Stimulated activated naive CD4-positive, alpha-beta T cell treated with Interleukin-2 at 50 U/mL for 16 hours (primary cell): ENCODE results near the gene GDAP2.
"Not testable (repeated sequence)": the region's sequence is repeated elsewhere in the genome, so short reads cannot be mapped to it uniquely, and the experiment has no call there.

Source experiments
- DNase-seq: peaks from one replicate; lab custom pipeline; 2025; lab: John Stamatoyannopoulos, UW

GDAP2 gene

GRCh38 chr1:117929343-117930172, at the start of gene GDAP2, which contains the start of gene WDR3:
TSS of gene GDAP2 (minus strand) at chr1:117929621. CDS start at chr1:117920357, 9,264 bp downstream.
TSS of gene WDR3 (plus strand) at chr1:117929739. CDS start at chr1:117933320, 3,581 bp downstream.
- peak; percentile 96 for DNase-seq

- no peak for DNase-seq
These were observed 47.0 kb upstream of the GDAP2 start for GRCh38 chr1:117976381-117976780.

GRCh38 chr1:117971777-117972176, 42.4 kb upstream of the GDAP2 start:
- DNase-seq: no peak

- DNase-seq: no peak
These were observed 40.8 kb upstream of the GDAP2 start for GRCh38 chr1:117970252-117970651.

GRCh38 chr1:117967881-117968280, 38.5 kb upstream of the GDAP2 start:
- no peak for DNase-seq

GRCh38 chr1:117967477-117967876, 38.1 kb upstream of the GDAP2 start:
- DNase-seq: no peak

- no peak for DNase-seq
These were observed 35.0 kb upstream of the GDAP2 start for GRCh38 chr1:117964290-117965038.

- no peak for DNase-seq
These were observed 29.9 kb upstream of the GDAP2 start for GRCh38 chr1:117959364-117959763.

- no peak for DNase-seq
These were observed 23.0 kb upstream of the GDAP2 start for GRCh38 chr1:117952386-117952785.

- no peak for DNase-seq
These were observed 12.9 kb upstream of the GDAP2 start for GRCh38 chr1:117942293-117942692.

- DNase-seq: no peak
These were observed 4.3 kb upstream of the GDAP2 start for GRCh38 chr1:117933769-117934168.

- no peak for DNase-seq
These were observed 3.2 kb upstream of the GDAP2 start for GRCh38 chr1:117932576-117932975.

- DNase-seq: no peak
These were observed 1.1 kb upstream of the GDAP2 start for GRCh38 chr1:117930484-117930883.

GRCh38 chr1:117930173-117930447, 689 bp upstream of the GDAP2 start:
- no peak for DNase-seq

- DNase-seq: peak; percentile 23
These were observed 509 bp downstream of the GDAP2 start for GRCh38 chr1:117928881-117929342.

- no peak for DNase-seq
These were observed 3.4 kb downstream of the GDAP2 start for GRCh38 chr1:117925981-117926380.

GRCh38 chr1:117922717-117923116, 6.7 kb downstream of the GDAP2 start:
- DNase-seq: not testable (repeated sequence)

GRCh38 chr1:117921991-117922390, 7.4 kb downstream of the GDAP2 start:
- DNase-seq: no peak

GRCh38 chr1:117919376-117919775, 10.0 kb downstream of the GDAP2 start:
- DNase-seq: no peak

GRCh38 chr1:117911051-117911450, 18.4 kb downstream of the GDAP2 start:
- DNase-seq: no peak

- DNase-seq: no peak
These were observed 24.4 kb downstream of the GDAP2 start for GRCh38 chr1:117905019-117905418.

GRCh38 chr1:117904485-117904884, 24.9 kb downstream of the GDAP2 start:
- no peak for DNase-seq

GRCh38 chr1:117902944-117903343, 26.5 kb downstream of the GDAP2 start:
- DNase-seq: no peak
